GM18498 (cell line): Measurements from ENCODE around the gene ZDHHC14.
"Not testable (repeated sequence)": the region's sequence is repeated elsewhere in the genome, so short reads cannot be mapped to it uniquely, and the experiment has no call there.

ENCODE experiments used
- ATAC-seq: cut with Tn5 transposase; IDR thresholded peaks from one replicate; pipeline ENCODE4 v1.9.1; 2021; ENCODE audit warnings: mild to moderate bottlenecking, moderate library complexity; ENCODE audit not compliant: unreplicated experiment

ZDHHC14 gene

GRCh38 chr6:157561929-157562810 is 181.2 kb downstream of the ZDHHC14 start:
- ATAC-seq, result peak; percentile 45

DNA sequence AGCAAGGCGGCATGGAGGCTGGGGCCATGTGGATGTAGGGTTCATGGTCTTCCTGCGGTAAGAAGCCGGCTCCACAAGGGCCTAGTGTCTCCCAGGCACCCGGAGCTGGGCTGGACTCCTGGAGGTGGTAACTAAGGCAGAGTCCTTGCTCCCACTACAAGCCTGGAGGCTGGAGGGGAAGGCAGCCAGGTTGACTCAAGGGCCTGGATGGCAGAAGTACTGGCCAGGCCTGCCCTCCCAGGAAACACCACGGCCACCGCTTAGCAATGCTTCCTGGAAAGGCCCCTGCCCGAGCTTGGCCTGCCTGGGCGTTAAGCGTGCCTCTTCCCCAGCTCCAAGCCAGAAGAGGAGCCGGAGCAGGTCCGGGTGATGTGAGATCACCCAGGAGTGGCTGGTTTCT is 182.0 kb downstream of the ZDHHC14 start:
- ATAC-seq, result no peak

DNA sequence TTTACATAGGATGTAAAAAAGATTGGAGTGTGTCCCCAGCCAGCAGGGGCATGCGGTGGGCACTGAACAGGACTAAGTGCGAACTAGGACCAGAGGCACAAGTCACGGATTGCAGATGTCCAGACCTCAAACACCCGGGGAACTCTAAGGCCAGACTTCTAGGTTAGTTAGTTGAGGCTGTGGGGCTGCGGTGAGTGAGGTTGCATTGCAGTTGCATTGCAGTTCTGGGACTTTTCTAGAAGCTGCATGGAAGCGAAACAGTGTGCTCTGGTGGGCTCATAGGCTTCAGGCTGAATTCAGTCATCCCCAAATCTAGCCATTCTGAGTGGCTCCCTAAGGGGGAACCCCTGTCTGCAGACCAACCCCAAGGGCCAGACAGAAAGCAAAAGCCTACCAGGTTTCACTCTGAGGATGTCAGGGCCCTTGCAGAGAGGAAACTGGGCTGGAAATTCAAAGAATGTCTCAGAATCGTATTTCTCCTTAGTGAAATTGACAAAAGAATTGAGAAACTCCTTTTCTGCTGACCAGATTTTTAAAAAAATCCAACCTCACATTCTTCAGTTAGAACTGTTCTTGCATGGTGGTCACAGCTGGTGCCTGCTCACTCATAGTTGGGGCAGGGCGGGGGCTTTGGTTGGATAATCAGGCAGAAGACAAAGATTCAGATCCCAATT is 182.8 kb downstream of the ZDHHC14 start:
- peak; percentile 58 for ATAC-seq

DNA sequence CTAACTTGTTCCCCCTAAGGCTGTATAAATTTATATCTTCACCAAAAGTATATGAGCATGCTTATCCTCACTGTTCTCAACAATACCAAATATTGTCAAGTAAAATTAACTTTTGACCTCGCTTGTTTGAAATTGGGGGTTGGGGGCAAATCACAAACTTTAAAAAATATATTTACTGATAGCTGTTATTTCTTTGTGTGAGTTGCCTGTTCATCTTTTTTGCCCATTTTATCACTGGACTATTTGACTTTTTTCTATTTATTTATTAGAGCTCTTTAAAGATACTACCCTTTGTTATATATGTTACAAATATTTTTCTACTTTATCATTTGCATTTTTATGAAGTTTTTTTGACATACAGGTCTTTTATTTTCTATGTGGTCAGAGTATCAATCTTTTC is 187.7 kb downstream of the ZDHHC14 start:
- no peak for ATAC-seq

DNA sequence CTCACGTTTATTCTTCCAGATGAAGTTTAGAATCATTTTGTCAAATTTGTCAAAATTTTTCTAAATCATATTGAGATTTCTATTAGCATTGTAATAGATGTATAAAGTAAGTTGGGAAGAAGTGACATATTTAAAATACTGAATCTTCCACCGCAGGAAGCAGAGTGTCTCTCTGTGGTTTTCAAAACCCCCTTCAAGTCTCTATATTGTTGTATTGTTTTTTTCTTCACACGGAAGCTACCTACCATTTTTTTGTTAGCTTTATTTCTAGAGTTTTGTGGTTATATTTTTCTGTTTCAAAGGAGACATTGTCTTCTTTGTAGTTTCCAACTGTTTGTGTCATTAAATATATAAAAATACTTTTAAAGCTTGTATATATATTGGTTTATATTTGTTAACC is 188.6 kb downstream of the ZDHHC14 start:
- ATAC-seq, result peak; percentile 51

- ATAC-seq, result no peak
These were observed 189.1 kb downstream of the ZDHHC14 start for GRCh38 chr6:157570104-157570503.

- ATAC-seq, result peak; percentile 18
These were observed 189.8 kb downstream of the ZDHHC14 start for GRCh38 chr6:157570752-157571151.

DNA sequence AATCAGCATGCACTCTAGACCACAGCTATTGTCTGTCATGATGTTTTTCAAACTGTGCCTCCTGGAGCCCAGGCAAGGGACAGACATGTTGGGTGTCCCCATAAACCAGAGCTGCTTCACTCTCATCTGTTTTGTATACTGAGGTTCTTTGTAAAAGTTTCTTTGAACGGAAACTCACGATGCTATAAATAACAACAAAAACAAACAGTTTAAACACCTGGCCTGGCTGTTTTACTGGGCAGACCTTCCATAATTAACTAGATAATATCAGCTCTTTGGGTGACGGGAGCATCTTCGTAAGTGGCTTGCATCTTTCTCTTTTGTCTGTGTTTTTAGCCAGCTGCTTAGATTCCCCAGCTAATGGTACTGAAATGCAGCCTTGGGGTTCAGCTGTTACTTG is 190.3 kb downstream of the ZDHHC14 start:
- peak; percentile 62 for ATAC-seq

DNA sequence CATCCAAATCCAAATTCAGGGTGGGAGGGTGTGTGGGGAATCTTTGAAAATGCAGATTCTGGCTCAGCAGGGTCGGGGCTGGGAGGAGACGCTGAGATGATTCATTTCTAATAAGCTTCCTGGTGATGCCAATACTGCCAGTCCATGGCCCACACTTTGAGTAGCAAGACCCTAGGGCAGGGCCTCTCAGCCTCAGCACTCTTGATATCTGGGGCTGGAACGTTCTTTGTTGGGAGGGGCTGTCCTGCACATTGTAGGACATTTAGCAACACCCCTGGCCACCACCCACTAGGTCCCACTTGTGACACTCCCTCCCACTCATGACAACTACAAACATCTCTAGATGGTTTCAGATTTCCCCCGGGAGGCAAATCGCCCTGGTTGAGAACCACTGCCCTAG is 191.0 kb downstream of the ZDHHC14 start:
- ATAC-seq, result no peak

- ATAC-seq, result no peak
These were observed 193.9 kb downstream of the ZDHHC14 start for GRCh38 chr6:157574851-157575424.

- ATAC-seq, result no peak
These were observed 194.6 kb downstream of the ZDHHC14 start for GRCh38 chr6:157575436-157576145.

DNA sequence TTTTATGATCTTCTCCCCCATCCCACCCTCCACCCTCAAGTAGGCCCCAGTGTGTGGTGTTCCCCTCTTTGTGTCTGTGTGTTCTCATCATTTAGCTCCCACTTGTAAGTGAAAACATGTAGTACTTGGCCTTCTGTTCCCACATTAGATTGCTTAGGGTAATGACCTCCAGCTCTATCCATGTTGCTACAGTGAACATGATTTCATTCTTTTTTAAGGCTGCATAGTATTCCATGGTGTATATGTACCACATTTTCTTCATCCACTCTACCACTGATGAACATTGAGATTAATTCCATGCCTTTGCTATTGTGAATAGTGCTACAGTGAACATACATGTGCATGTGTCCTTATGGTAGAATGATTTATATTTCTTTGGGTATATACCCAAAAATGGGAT is 196.0 kb downstream of the ZDHHC14 start:
- ATAC-seq, result not testable (repeated sequence)

DNA sequence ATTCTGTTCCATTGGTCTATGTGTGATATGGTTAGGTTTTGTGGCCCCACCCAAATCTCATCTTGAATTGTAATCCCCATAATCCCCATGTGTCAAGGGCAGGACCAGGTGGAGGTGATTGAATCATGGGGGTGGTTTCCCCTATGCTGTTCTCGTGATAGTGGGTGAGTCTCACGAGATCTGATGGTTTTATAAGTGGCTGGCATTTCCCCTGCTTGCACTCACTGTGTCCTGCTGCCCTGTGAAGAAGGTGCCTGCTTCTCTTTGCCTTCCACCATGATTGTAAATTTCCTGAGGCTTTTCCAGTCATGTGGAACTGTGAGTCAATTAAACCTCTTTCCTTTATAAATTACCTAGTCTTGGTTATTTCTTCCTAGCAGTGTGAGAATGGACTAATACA is 197.5 kb downstream of the ZDHHC14 start:
- not testable (repeated sequence) for ATAC-seq

GRCh38 chr6:157579467-157580031 is 198.6 kb downstream of the ZDHHC14 start:
- ATAC-seq, result no peak

DNA sequence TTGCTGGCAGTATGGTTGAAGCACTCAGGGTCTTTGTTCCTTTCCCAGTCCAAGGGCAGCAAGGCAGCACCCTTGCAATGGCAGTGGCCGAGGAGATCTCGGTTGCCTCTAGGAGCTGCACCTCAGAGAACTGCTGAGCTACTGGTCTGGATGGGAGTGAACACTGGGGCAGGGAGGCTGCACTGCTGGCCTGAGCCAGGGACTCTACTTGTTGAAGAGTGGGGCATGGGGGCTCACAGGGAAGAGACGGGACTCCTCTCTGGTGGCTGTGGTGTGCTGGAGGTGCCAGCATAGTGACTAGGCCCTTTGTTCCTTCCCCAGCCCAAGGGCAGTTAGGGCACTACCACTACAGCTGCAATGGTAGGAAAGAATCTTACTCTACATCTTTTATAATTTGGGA is 203.0 kb downstream of the ZDHHC14 start:
- no peak for ATAC-seq

DNA sequence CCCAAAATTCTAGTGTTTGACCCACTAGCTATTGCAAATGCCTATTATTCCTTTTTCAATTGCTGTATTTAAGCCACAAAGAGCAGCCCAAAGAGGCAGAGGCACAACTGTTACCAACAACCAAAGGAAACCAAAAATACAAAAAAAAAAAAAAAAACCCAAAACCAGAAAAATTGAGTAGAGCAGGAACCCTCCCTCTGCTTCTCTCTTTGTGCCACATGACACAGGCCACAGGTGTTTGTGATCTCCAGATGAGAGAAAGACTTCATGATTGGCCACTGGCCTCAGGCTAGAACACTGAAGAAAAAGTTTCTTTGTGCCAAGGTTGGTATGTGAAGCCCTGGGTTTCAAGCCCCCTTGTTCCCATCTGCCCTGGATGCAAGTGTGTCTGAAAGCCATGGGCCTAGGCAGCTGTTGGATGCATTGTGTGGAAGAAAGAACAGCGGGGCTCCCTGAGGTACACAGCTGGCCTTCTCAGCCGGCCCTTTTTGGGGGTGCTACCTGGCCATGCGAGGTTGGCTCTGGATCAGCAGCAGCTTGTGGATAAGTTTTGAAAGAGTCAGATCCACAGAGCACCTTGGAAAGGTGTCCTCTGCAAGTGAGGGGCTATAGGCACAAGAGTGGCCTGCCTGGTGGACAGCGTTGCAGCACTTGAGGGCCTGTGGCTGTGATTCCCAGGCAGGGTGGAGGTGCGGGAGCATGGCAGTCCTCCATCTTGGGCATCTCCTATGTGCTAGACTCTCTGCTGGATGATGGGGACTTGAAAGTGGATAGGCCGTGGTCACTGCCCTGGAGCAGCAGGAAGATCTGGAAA is 204.5 kb downstream of the ZDHHC14 start:
- no peak for ATAC-seq

- no peak for ATAC-seq
These were observed 205.1 kb downstream of the ZDHHC14 start for GRCh38 chr6:157586088-157586414.

- ATAC-seq, result no peak
These were observed 205.6 kb downstream of the ZDHHC14 start for GRCh38 chr6:157586476-157587126.

GRCh38 chr6:157587127-157587926 is 206.3 kb downstream of the ZDHHC14 start:
- ATAC-seq, result no peak
